ENCODE measurements around the gene BDKRB2. TPM values are rescaled to one million over a fixed set of nuclear protein-coding genes. Genes with fewer than 3 reads are reported as not detected.

Gene BDKRB2
- total RNA-seq, 1 experiment from 2014 or later = 0.15 TPM

DNA sequence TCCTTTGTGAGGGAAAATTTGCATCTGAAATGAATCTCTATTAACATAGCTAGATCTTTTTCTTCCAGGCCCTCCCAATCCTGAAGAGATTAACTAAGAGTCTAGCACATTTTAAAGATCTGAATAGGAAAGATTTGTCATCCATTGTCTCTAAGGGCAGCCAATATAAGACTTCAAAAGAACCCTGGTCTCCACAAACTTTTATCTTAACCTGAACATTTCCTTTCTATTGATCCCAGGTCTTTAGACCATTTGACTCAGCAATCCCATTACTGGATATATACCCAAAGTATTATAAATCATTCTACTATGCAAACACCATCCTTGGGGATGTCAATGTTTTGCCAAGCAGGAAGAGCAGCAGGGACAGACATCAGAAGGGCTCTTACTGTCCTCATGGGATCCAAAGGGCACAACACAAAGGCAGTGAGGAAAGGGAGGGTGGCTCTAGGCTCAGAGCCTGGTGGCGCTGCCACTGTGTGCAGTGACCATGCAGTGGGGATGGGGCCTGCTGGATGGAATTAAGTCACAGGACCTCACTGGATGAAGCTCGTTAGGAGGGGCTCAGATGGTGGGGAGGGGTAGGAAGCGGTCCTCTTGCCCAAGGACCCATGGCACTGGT is 12.7 kb upstream of the BDKRB2 start:
- WGBS (ENCODE audit: extremely low coverage, insufficient read length, low lambda C conversion rate) = no CpG with 5 or more reads among the region's 3 CpGs
- no peak overlapping the region for H4K5ac ChIP-seq (ENCODE audit: insufficient read length, low read depth, low read length)

More for the DNA sequence above, 12.7 kb upstream of the BDKRB2 start:
- no peak for DNase-seq
- Histone ChIP-seq H4K91ac (ENCODE audit: insufficient read length, low read depth, low read length) (no peak overlapping the region), H3K4ac (ENCODE audit: low read depth, low read length) (no peak overlapping the region), H2BK15ac (ENCODE audit: low read depth, low read length) (no peak overlapping the region), H4K20me1 (ENCODE audit: control insufficient read depth, insufficient read depth, insufficient read length) (no peaks in the 10 kb centered on the region), H3K14ac (ENCODE audit: insufficient read depth, low read length) (no peak overlapping the region; the same call in 1 of the 2 replicates), H3K4me2 (ENCODE audit: insufficient read depth, insufficient read length, low read length) (no peak overlapping the region), H2BK5ac (ENCODE audit: insufficient read length, low read length) (no peak overlapping the region), H3K56ac (ENCODE audit: insufficient read length, low read depth, low read length) (no peak overlapping the region), H2AFZ (ENCODE audit: low read length) (no peak overlapping the region), H3K79me1 (ENCODE audit: insufficient read depth, low read depth, low read length, poor library complexity, severe bottlenecking) (no peaks in the 10 kb centered on the region), H2BK120ac (ENCODE audit: low read depth, low read length, poor library complexity, severe bottlenecking) (no peak overlapping the region), H3K23ac (ENCODE audit: insufficient read length, low read depth, low read length) (no peak overlapping the region), H3K23me2 (ENCODE audit: insufficient read length, low read depth, low read length, poor library complexity, severe bottlenecking) (no peaks in the 10 kb centered on the region), H4K8ac (replicated peaks; ENCODE audit: insufficient read length, low read depth, low read length) (no peak overlapping the region), H3K9me3 (ENCODE audit: control insufficient read depth, low read depth, low read length) (no peaks in the 10 kb centered on the region), H3K18ac (ENCODE audit: insufficient read length, low read depth, low read length) (no peak overlapping the region), H3K79me2 (ENCODE audit: insufficient read depth, low read length) (no peaks in the 10 kb centered on the region), H3T11ph (ENCODE audit: low read length) (no peak overlapping the region), H3K4me1 (ENCODE audit: insufficient read depth, low read length) (peaks cover 10% of the 10 kb centered on the region; the same call in 1 of the 2 replicates), H2AK5ac (ENCODE audit: insufficient read length, low read length) (no peak overlapping the region), H3K9ac (ENCODE audit: extremely low read depth, insufficient read length, low read length) (no peak overlapping the region), H2BK12ac (ENCODE audit: insufficient read length, low read depth, low read length) (no peak overlapping the region), H2BK20ac (ENCODE audit: low read depth, low read length, poor library complexity, severe bottlenecking) (no peak overlapping the region), H3K27ac (ENCODE audit: insufficient read length, low read depth, low read length) (no peak overlapping the region), H3K27me3 (ENCODE audit: insufficient read depth, low read length) (no peaks in the 10 kb centered on the region)
- no peaks in the 10 kb centered on the region; a peak in 1 of 7 replicates for H3K36me3 Mint-ChIP-seq (ENCODE audit: insufficient read depth in 1 of 3, low read depth in 3 of 3)
- no peak for TF ChIP-seq CTCF (conservative IDR thresholded peaks at IDR 0.05)
- H3K27me3 Mint-ChIP-seq (ENCODE audit: low read depth) = peaks cover 11% of the 10 kb centered on the region
- no peak overlapping the region; a peak in 1 of 5 replicates for H3K4me3 Mint-ChIP-seq
- H3K9me3 Mint-ChIP-seq = no peaks in the 10 kb centered on the region
- peaks cover 52 to 53% of the 10 kb centered on the region in 2 experiments for H3K4me1 Mint-ChIP-seq
- peak overlapping the region; percentile 12 to 84 (median 53); a peak in 3 of 7 replicates for H3K27ac Mint-ChIP-seq
